ENCODE data around the gene ZNF23.

GRCh38 chr16:71426069-71426879 lies 35.8 kb downstream of the ZNF23 start:
- no peak for TF ChIP-seq CTCF (IDR thresholded peaks at IDR 0.05; ENCODE audit: low read depth, low read length, missing input control)
- TF ChIP-seq TAF1 (conservative IDR thresholded peaks at IDR 0.05), result no peak
- TF ChIP-seq RAD21 (IDR thresholded peaks at IDR 0.05), result no peak
- no peak for TF ChIP-seq SP1 (IDR thresholded peaks at IDR 0.05)
- TF ChIP-seq MAX (IDR thresholded peaks at IDR 0.05), result no peak
- TF ChIP-seq YY1 (IDR thresholded peaks at IDR 0.05), result no peak
